Measurements from ENCODE around the gene MICAL2. TPM values are rescaled to one million over a fixed set of nuclear protein-coding genes. Genes with fewer than 3 reads are reported as not detected.
A peak's percentile ranks its signal among the peaks of the same experiment; 100 is the strongest.

MICAL2 gene
- total and polyA plus RNA-seq, 10 of the 15 experiments (the other 5 are each of a cell fraction or from before 2014, with no cell fraction given), result 0.90 to 5.6 (median 2.4) TPM

GRCh38 chr11:12214751-12215150, 104.4 kb downstream of the MICAL2 start:
- no peak overlapping the region; the same call in 1 of the 2 replicates for H2AFZ ChIP-seq (ENCODE audit: control insufficient read depth, low read depth, low read length)
- H3K4me2 ChIP-seq (ENCODE audit: control insufficient read depth, insufficient read depth), result no peak overlapping the region
- intact Hi-C loops (cut with micrococcal nuclease; ENCODE audit: unreplicated experiment) (no loop called here), in situ Hi-C loops (cut with MboI) (no loop called here)
- no peaks in the 10 kb centered on the region for H3K9me3 ChIP-seq (replicated peaks; ENCODE audit: control insufficient read depth, insufficient read depth, low read length)
- ChIA-PET RAD21 (ENCODE audit: unreplicated experiment) (interaction anchor here (0.8 to 1.1 kb wide), 2 partner anchors 9 to 167 kb away, joined by 3 read pairs; no protein-coding TSS in a partner anchor), POLR2A (no interaction called here), CTCF (interaction anchor here (0.9 to 2.6 kb wide), 5 partner anchors 10 to 50 kb away, joined by 3 to 8 read pairs (median 3); no protein-coding TSS in a partner anchor), SMC1A (ENCODE audit: uncharacterized antibody, unreplicated experiment) (interaction anchor here (1.2 kb wide), 1 partner anchor 34 kb away, joined by 3 read pairs; no protein-coding TSS in a partner anchor)
- no peaks in the 10 kb centered on the region for H3K36me3 ChIP-seq (ENCODE audit: control insufficient read depth in 2 of 2, insufficient read depth in 2 of 2, low read length in 1 of 2)
- H3K27ac ChIP-seq (ENCODE audit: control insufficient read depth, insufficient read depth), result no peak overlapping the region
- ATAC-seq (peak; percentile 7; the same call in 1 of the 3 replicates), DNase-seq (ENCODE audit: low read depth, low spot score) (no peak), FAIRE-seq (no peak)
- H3K4me3 ChIP-seq, result no peak overlapping the region
- no peaks in the 10 kb centered on the region for H3K79me2 ChIP-seq (ENCODE audit: control insufficient read depth, insufficient read depth, low read length)
- TF ChIP-seq ASH2L (IDR thresholded peaks at IDR 0.05; ENCODE audit: borderline replicate concordance, low read depth) (no peak), SMARCA5 (IDR thresholded peaks at IDR 0.05) (no peak), BACH1 (IDR thresholded peaks at IDR 0.05; ENCODE audit: borderline replicate concordance) (no peak), ELK1 (IDR thresholded peaks at IDR 0.05; ENCODE audit: low read depth, low read length) (no peak), E4F1 (IDR thresholded peaks at IDR 0.05; ENCODE audit: borderline replicate concordance, partially characterized antibody) (no peak), NFIC (IDR thresholded peaks at IDR 0.05; ENCODE audit: low read depth, low read length) (no peak), FOS (IDR thresholded peaks at IDR 0.05; ENCODE audit: borderline replicate concordance, extremely low read depth, insufficient read length) (no peak), KDM1A (IDR thresholded peaks at IDR 0.05; ENCODE audit: borderline replicate concordance) (no peak), RUNX3 (IDR thresholded peaks at IDR 0.05; ENCODE audit: low read length) (no peak), SP1 (IDR thresholded peaks at IDR 0.05; ENCODE audit: low read depth, low read length) (no peak), NBN (IDR thresholded peaks at IDR 0.05) (no peak), DPF2 (IDR thresholded peaks at IDR 0.05) (no peak), RAD21 (IDR thresholded peaks at IDR 0.05; ENCODE audit: insufficient read depth, low read depth, low read length) (no peak), TARDBP (IDR thresholded peaks at IDR 0.05; ENCODE audit: borderline replicate concordance) (no peak), STAT3 (IDR thresholded peaks at IDR 0.05; ENCODE audit: low read depth, low read length) (no peak)
- H4K20me1 ChIP-seq (ENCODE audit: control insufficient read depth, insufficient read depth), result no peaks in the 10 kb centered on the region
- no TSS peak for BruUV-seq (replicated peaks)
- no peaks in the 10 kb centered on the region; a peak in 1 of 4 replicates for H3K27me3 ChIP-seq (replicated peaks in 1 of 2; ENCODE audit: control insufficient read depth in 2 of 2, insufficient read depth in 2 of 2, low read length in 1 of 2)
- 0 out of 2 replicates have a peak, but pooled peaks cover 3% of the 10 kb centered on the region for H3K4me1 ChIP-seq (ENCODE audit: control insufficient read depth, insufficient read depth, low read length)
- H3K9ac ChIP-seq (ENCODE audit: control insufficient read depth, insufficient read depth, low read length), result no peak overlapping the region
